ENCODE results near the gene BATF. TPM values are rescaled to one million over a fixed set of nuclear protein-coding genes. Genes with fewer than 3 reads are reported as not detected.

BATF gene
- polyA plus RNA-seq, 1 of the 3 experiments (the other 2 are of a cell fraction), result not detected

DNA sequence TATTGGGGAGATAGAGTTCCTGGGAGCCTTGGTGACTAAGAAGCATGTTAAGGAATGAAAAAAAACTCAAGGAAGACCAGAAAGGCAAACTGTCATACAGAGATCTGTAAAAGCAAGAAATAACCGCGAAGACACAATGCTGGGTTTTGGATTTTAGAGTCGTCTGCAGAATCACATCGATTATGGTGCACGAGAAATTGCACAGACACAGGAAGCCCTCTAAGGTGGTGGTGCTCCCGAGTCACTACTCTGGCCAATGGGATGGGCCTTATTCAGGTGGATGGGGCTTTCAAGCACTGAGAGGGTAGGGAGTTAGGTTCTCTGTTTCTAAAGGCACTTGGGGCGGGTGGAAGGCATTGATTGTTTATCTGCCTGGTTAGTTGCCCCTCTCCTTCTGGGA lies 45.9 kb downstream of the BATF start:
- Histone ChIP-seq H3K9me3 (no peaks in the 10 kb centered on the region), H3K9me2 (no peaks in the 10 kb centered on the region), H3K79me2 (ENCODE audit: insufficient read depth) (no peaks in the 10 kb centered on the region), H3F3A (replicated peaks; ENCODE audit: insufficient read depth) (no peaks in the 10 kb centered on the region), H3K27me3 (ENCODE audit: insufficient read depth) (peaks cover 36% of the 10 kb centered on the region; the same call in 1 of the 2 replicates), H3K4me3 (ENCODE audit: low read depth in 2 of 2, low read length in 1 of 2) (no peak overlapping the region), H4K20me1 (ENCODE audit: insufficient read depth) (no peaks in the 10 kb centered on the region), H3K9ac (no peak overlapping the region), H3K36me3 (replicated peaks in 1 of 2; ENCODE audit: control insufficient read depth in 1 of 2, insufficient read depth in 2 of 2, low read length in 1 of 2) (no peaks in the 10 kb centered on the region), H3K4me2 (no peak overlapping the region), H3K27ac (ENCODE audit: low read depth in 2 of 2, low read length in 1 of 2) (no peak overlapping the region), H2AFZ (ENCODE audit: low read depth) (no peak overlapping the region), H3K4me1 (ENCODE audit: control insufficient read depth in 1 of 2, insufficient read depth in 2 of 2, low read depth in 1 of 2, low read length in 1 of 2) (no peaks in the 10 kb centered on the region)
- TF ChIP-seq POLR2AphosphoS5 (IDR thresholded peaks at IDR 0.05; ENCODE audit: low read depth, low read length) (no peak), FOSL2 (IDR thresholded peaks at IDR 0.05; ENCODE audit: borderline replicate concordance, low read depth) (no peak), TCF12 (IDR thresholded peaks at IDR 0.05) (no peak), NFIC (IDR thresholded peaks at IDR 0.05; ENCODE audit: borderline replicate concordance) (no peak), NRF1 (IDR thresholded peaks at IDR 0.05; ENCODE audit: low read depth, low read length) (no peak), YY1 (IDR thresholded peaks at IDR 0.05; ENCODE audit: low read depth) (no peak), RFX5 (IDR thresholded peaks at IDR 0.05; ENCODE audit: low read length) (no peak), EZH2phosphoT487 (IDR thresholded peaks at IDR 0.05; ENCODE audit: borderline replicate concordance, low read depth) (no peak), EP300 (IDR thresholded peaks at IDR 0.05; ENCODE audit: borderline replicate concordance in 1 of 2, low read depth in 1 of 2, low read length in 1 of 2) (no peak), SIN3A (IDR thresholded peaks at IDR 0.05; ENCODE audit: borderline replicate concordance, low read depth, low read length) (no peak), RAD21 (IDR thresholded peaks at IDR 0.05; ENCODE audit: low read length) (no peak)
- TF ChIP-seq, protein P1, sequence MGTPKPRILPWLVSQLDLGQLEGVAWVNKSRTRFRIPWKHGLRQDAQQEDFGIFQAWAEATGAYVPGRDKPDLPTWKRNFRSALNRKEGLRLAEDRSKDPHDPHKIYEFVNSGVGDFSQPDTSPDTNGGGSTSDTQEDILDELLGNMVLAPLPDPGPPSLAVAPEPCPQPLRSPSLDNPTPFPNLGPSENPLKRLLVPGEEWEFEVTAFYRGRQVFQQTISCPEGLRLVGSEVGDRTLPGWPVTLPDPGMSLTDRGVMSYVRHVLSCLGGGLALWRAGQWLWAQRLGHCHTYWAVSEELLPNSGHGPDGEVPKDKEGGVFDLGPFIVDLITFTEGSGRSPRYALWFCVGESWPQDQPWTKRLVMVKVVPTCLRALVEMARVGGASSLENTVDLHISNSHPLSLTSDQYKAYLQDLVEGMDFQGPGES (IDR thresholded peaks at IDR 0.05; ENCODE audit: low read depth, low read length), result no peak
- TF ChIP-seq, protein P2, sequence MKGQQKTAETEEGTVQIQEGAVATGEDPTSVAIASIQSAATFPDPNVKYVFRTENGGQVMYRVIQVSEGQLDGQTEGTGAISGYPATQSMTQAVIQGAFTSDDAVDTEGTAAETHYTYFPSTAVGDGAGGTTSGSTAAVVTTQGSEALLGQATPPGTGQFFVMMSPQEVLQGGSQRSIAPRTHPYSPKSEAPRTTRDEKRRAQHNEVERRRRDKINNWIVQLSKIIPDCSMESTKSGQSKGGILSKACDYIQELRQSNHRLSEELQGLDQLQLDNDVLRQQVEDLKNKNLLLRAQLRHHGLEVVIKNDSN (IDR thresholded peaks at IDR 0.05; ENCODE audit: borderline replicate concordance, low read depth), result no peak
- TF ChIP-seq, protein P3, sequence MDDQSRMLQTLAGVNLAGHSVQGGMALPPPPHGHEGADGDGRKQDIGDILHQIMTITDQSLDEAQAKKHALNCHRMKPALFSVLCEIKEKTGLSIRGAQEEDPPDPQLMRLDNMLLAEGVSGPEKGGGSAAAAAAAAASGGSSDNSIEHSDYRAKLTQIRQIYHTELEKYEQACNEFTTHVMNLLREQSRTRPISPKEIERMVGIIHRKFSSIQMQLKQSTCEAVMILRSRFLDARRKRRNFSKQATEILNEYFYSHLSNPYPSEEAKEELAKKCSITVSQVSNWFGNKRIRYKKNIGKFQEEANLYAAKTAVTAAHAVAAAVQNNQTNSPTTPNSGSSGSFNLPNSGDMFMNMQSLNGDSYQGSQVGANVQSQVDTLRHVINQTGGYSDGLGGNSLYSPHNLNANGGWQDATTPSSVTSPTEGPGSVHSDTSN (IDR thresholded peaks at IDR 0.05), result no peak
- TF ChIP-seq, protein P4, sequence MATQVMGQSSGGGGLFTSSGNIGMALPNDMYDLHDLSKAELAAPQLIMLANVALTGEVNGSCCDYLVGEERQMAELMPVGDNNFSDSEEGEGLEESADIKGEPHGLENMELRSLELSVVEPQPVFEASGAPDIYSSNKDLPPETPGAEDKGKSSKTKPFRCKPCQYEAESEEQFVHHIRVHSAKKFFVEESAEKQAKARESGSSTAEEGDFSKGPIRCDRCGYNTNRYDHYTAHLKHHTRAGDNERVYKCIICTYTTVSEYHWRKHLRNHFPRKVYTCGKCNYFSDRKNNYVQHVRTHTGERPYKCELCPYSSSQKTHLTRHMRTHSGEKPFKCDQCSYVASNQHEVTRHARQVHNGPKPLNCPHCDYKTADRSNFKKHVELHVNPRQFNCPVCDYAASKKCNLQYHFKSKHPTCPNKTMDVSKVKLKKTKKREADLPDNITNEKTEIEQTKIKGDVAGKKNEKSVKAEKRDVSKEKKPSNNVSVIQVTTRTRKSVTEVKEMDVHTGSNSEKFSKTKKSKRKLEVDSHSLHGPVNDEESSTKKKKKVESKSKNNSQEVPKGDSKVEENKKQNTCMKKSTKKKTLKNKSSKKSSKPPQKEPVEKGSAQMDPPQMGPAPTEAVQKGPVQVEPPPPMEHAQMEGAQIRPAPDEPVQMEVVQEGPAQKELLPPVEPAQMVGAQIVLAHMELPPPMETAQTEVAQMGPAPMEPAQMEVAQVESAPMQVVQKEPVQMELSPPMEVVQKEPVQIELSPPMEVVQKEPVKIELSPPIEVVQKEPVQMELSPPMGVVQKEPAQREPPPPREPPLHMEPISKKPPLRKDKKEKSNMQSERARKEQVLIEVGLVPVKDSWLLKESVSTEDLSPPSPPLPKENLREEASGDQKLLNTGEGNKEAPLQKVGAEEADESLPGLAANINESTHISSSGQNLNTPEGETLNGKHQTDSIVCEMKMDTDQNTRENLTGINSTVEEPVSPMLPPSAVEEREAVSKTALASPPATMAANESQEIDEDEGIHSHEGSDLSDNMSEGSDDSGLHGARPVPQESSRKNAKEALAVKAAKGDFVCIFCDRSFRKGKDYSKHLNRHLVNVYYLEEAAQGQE (IDR thresholded peaks at IDR 0.05; ENCODE audit: low read depth, low read length), result no peak
- WGBS (ENCODE audit: low lambda C conversion rate), result 70% methylated on average over 6 of the region's 7 CpGs
- POLR2A ChIA-PET, result interaction anchor here (0.7 to 1.3 kb wide), 2 partner anchors 9 to 47 kb away, joined by 3 to 4 read pairs; no protein-coding TSS in a partner anchor
- DNase-seq, result no peak
- CTCF ChIA-PET, result interaction anchor here (1.1 to 15.0 kb wide), 4 partner anchors 10 to 261 kb away, joined by 3 to 439 read pairs (median 10); partner anchors contain the start of gene FLVCR2
